ENCODE measurements around the gene YARS1.
"Not testable (repeated sequence)": the region's sequence is repeated elsewhere in the genome, so short reads cannot be mapped to it uniquely, and the experiment has no call there.

The YARS1 gene

DNA sequence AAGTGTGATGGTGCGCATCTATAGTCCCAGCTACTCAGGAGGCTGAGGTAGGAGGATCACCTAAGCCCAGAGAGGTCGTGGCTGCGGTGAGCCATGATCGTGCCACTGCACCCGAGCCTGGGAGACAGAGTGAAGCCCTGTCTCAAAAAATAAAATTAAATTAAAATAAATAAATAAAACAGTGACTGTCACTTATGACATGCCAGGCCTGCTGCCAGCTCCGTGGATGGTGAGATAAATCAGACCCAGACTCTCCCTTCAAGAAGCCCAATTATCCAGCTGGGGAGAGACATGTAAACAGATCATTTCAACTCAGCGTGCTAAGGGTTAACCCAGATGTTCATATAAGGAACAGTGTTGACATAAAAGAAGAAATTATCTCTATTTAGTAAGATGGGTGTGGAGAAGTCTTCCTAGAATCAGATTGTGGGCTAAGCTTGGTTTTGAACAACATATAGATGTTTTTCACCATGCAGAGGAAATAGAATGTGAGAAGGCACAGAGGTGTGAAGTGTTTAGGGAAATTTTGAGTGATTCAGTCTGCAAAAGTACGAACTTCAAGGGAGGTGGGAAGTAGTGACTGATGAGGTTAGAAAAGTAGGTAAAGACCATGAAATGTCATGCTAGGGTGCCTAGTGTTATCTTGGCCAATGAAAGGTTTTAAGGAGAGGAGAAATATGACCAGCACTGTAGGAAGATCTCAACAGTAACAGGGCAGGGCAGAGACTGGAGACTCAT lies 18.3 kb downstream of the YARS1 start:
- H3K27me3 ChIP-seq (ENCODE audit: control insufficient read depth in 2 of 2, insufficient read depth in 2 of 2, low read length in 2 of 2), result no peaks in the 10 kb centered on the region
- H3K36me3 ChIP-seq (ENCODE audit: control insufficient read depth in 2 of 2, insufficient read depth in 2 of 2, low read length in 2 of 2), result peaks cover 20 to 24% of the 10 kb centered on the region in 2 donors
- H3K9ac ChIP-seq (ENCODE audit: low read depth in 1 of 2, low read length in 2 of 2), result no peak overlapping the region
- H3K9me3 ChIP-seq (ENCODE audit: control insufficient read depth in 2 of 2, low read length in 2 of 2), result no peaks in the 10 kb centered on the region
- H3K4me3 ChIP-seq (ENCODE audit: low read length in 2 of 2), result no peak overlapping the region
- H3K27ac ChIP-seq (ENCODE audit: low read depth in 2 of 2, low read length in 2 of 2), result no peak overlapping the region
- no peaks in the 10 kb centered on the region for H3K4me1 ChIP-seq (ENCODE audit: control insufficient read depth in 2 of 2, insufficient read depth in 2 of 2, low read length in 2 of 2)

DNA sequence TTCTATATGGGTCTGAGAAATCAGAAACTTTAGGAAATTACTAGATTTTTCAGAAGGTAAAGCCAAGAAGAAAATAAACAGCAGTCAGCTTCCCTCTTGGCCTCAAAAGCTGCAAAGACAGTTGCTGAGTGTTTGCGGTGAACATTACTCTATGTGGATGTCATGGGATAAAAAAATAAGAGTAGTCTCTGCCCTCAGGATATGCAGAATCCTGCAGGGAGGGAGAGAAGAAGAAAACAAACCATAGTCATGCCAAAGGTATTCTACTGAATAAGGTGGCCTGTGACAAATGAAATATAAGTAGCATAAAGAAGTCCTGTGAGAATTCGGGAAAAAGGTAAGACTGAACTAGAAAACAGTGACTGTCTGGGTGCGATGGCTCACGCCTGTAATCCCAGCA lies 19.0 kb downstream of the YARS1 start:
- Histone ChIP-seq H3K9me3 (ENCODE audit: control insufficient read depth in 2 of 2, low read length in 2 of 2) (no peaks in the 10 kb centered on the region), H3K27me3 (ENCODE audit: control insufficient read depth in 2 of 2, insufficient read depth in 2 of 2, low read length in 2 of 2) (no peaks in the 10 kb centered on the region), H3K36me3 (ENCODE audit: control insufficient read depth in 2 of 2, insufficient read depth in 2 of 2, low read length in 2 of 2) (peaks cover 21 to 24% of the 10 kb centered on the region in 2 donors), H3K9ac (ENCODE audit: low read depth in 1 of 2, low read length in 2 of 2) (no peak overlapping the region), H3K4me1 (ENCODE audit: control insufficient read depth in 2 of 2, insufficient read depth in 2 of 2, low read length in 2 of 2) (no peaks in the 10 kb centered on the region), H3K4me3 (ENCODE audit: low read length in 2 of 2) (no peak overlapping the region), H3K27ac (ENCODE audit: low read depth in 2 of 2, low read length in 2 of 2) (no peak overlapping the region)

DNA sequence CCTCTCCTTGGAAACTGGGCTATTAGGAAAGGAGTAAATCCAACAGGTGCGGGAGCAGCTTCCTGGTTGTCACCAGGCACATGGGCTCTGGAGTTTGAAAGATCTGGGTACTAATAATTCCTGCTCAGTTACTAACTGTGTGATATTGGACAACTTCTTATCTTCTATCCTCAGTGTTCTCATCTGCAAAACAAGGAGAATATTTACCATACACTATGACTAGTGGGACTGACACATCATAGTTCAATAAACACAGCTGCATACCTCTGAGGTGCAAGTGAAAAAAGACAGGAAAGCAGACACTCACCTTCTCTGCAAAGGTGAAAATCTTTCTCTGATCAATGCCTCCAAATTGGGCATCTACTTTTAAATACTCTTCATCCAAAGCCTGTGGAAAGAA lies 19.7 kb downstream of the YARS1 start:
- Histone ChIP-seq H3K4me1 (ENCODE audit: control insufficient read depth in 2 of 2, insufficient read depth in 2 of 2, low read length in 2 of 2) (no peaks in the 10 kb centered on the region), H3K27ac (ENCODE audit: low read depth in 2 of 2, low read length in 2 of 2) (no peak overlapping the region), H3K36me3 (ENCODE audit: control insufficient read depth in 2 of 2, insufficient read depth in 2 of 2, low read length in 2 of 2) (peaks cover 21 to 23% of the 10 kb centered on the region in 2 donors), H3K4me3 (ENCODE audit: low read length in 2 of 2) (no peak overlapping the region), H3K27me3 (ENCODE audit: control insufficient read depth in 2 of 2, insufficient read depth in 2 of 2, low read length in 2 of 2) (no peaks in the 10 kb centered on the region), H3K9ac (ENCODE audit: low read depth in 1 of 2, low read length in 2 of 2) (no peak overlapping the region), H3K9me3 (ENCODE audit: control insufficient read depth in 2 of 2, low read length in 2 of 2) (no peaks in the 10 kb centered on the region)

DNA sequence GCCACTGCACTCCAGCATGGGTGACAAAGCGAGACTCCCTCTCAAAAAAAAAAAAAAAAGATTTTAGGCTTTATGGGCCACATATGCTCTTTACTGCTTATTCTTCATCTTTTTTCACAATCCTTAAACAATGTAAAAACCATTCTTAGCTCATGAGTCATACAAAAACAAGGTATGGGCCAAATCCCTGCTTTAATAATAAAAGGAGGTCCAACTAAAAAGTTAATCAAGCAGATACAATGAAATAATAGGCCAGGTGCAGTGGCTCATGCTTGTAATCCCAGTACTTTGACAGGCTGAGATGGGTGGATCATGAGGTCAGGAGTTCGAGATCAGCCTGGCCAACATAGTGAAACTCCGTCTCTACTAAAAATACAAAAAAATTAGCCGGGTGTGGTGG lies 21.4 kb downstream of the YARS1 start:
- not testable (repeated sequence) for H3K9me3 ChIP-seq (ENCODE audit: control insufficient read depth in 2 of 2, low read length in 2 of 2); H3K27ac ChIP-seq (ENCODE audit: low read depth in 2 of 2, low read length in 2 of 2); H3K4me3 ChIP-seq (ENCODE audit: low read length in 2 of 2); H3K9ac ChIP-seq (ENCODE audit: low read depth in 1 of 2, low read length in 2 of 2); H3K27me3 ChIP-seq (ENCODE audit: control insufficient read depth in 2 of 2, insufficient read depth in 2 of 2, low read length in 2 of 2); H3K4me1 ChIP-seq (ENCODE audit: control insufficient read depth in 2 of 2, insufficient read depth in 2 of 2, low read length in 2 of 2)
- H3K36me3 ChIP-seq (ENCODE audit: control insufficient read depth in 2 of 2, insufficient read depth in 2 of 2, low read length in 2 of 2), result peaks cover 23 to 31% of the 10 kb centered on the region in 2 donors

DNA sequence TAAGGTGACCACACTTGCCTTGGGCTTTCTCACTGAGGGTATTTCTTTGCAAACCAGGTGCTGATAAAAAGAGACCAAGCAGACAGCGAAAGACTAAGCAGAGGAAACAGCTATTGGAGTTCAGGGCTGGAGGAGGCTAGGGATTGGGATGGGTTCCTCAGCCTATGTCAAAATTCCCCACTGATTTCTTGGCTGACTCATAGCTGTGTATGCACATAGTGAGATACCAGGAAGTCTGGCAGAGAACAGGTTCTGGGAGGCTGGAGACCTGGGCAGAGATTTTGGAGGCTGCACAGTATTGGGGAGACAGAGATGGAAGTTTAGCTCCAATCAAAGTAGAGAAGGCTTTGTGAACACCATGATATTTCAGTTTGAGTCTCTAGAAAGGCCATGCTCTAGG lies 25.3 kb downstream of the YARS1 start:
- H3K36me3 ChIP-seq (ENCODE audit: control insufficient read depth in 2 of 2, insufficient read depth in 2 of 2, low read length in 2 of 2), result peaks cover 13 to 21% of the 10 kb centered on the region in 2 donors

DNA sequence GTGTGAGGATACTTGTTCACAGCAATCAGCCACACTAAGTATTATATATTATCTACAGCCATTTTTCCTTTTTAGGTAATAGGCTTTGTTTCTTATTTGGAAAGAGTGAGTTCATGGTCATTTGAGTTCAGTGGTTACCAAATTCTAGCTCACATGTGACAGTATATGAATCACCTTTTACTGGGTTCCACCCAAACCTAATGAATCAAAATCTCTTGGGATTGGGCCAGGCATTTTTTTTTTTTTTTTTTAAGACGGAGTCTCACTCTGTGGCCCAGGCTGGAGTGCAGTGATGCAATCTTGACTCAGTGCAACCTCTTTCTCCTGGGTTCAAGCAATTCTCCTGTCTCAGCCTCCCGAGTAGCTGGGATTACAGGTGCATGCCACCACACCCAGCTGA lies 27.8 kb downstream of the YARS1 start:
- not testable (repeated sequence) for H3K9me3 ChIP-seq (ENCODE audit: control insufficient read depth in 2 of 2, low read length in 2 of 2); H3K27me3 ChIP-seq (ENCODE audit: control insufficient read depth in 2 of 2, insufficient read depth in 2 of 2, low read length in 2 of 2); H3K4me3 ChIP-seq (ENCODE audit: low read length in 2 of 2); H3K9ac ChIP-seq (ENCODE audit: low read depth in 1 of 2, low read length in 2 of 2); H3K27ac ChIP-seq (ENCODE audit: low read depth in 2 of 2, low read length in 2 of 2); H3K4me1 ChIP-seq (ENCODE audit: control insufficient read depth in 2 of 2, insufficient read depth in 2 of 2, low read length in 2 of 2)
- H3K36me3 ChIP-seq (ENCODE audit: control insufficient read depth in 2 of 2, insufficient read depth in 2 of 2, low read length in 2 of 2), result peaks cover 23 to 34% of the 10 kb centered on the region in 2 donors

More for the DNA sequence above, 25.3 kb downstream of the YARS1 start:
- Histone ChIP-seq H3K4me3 (ENCODE audit: low read length in 2 of 2) (no peak overlapping the region), H3K9ac (ENCODE audit: low read depth in 1 of 2, low read length in 2 of 2) (no peak overlapping the region), H3K4me1 (ENCODE audit: control insufficient read depth in 2 of 2, insufficient read depth in 2 of 2, low read length in 2 of 2) (no peaks in the 10 kb centered on the region), H3K27ac (ENCODE audit: low read depth in 2 of 2, low read length in 2 of 2) (no peak overlapping the region), H3K27me3 (ENCODE audit: control insufficient read depth in 2 of 2, insufficient read depth in 2 of 2, low read length in 2 of 2) (no peaks in the 10 kb centered on the region), H3K9me3 (ENCODE audit: control insufficient read depth in 2 of 2, low read length in 2 of 2) (no peaks in the 10 kb centered on the region)

DNA sequence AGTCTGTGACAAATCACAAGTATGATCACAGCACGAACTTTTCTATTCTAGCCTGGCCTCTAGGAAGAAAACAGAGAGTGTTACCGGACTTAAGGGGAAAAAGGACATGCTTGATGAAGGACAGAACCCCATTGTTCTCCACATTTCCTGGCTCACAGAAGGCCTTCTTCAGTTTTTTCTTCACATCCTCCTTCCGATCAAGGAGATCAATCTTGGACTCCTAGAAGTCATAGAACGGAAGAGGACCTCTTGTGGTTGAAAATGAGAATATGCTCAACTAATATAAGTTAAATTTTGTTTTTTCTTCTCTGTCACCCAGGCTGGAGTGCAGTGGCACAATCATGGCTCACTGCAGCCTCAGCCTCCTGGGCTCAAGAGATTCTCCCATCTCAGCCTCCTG lies 30.3 kb downstream of the YARS1 start:
- Histone ChIP-seq H3K9ac (ENCODE audit: low read depth in 1 of 2, low read length in 2 of 2) (no peak overlapping the region), H3K27me3 (ENCODE audit: control insufficient read depth in 2 of 2, insufficient read depth in 2 of 2, low read length in 2 of 2) (no peaks in the 10 kb centered on the region), H3K27ac (ENCODE audit: low read depth in 2 of 2, low read length in 2 of 2) (no peak overlapping the region), H3K4me1 (ENCODE audit: control insufficient read depth in 2 of 2, insufficient read depth in 2 of 2, low read length in 2 of 2) (no peaks in the 10 kb centered on the region), H3K36me3 (ENCODE audit: control insufficient read depth in 2 of 2, insufficient read depth in 2 of 2, low read length in 2 of 2) (peaks cover 35 to 42% of the 10 kb centered on the region in 2 donors), H3K4me3 (ENCODE audit: low read length in 2 of 2) (no peak overlapping the region), H3K9me3 (ENCODE audit: control insufficient read depth in 2 of 2, low read length in 2 of 2) (no peaks in the 10 kb centered on the region)

DNA sequence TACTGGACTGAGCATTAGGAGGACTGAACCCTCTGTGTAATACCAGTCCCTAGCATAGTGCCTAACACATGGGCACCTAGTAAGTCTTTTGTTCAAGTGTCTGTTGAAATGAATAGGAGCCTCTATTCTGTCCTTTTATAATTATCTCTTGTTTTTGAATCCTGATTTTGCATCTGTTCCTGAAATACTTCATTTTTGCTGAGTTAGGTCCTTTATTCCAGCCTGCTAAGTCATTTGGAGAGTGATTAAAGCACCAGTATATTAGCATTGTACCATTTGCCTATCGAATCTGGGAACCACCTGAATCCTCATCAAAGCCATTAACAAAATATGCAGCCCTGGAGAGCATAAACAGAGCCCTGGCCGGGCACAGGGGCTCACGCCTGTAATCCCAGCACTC lies 32.3 kb downstream of the YARS1 start:
- no peaks in the 10 kb centered on the region for H3K27me3 ChIP-seq (ENCODE audit: control insufficient read depth in 2 of 2, insufficient read depth in 2 of 2, low read length in 2 of 2)
- no peak overlapping the region for H3K27ac ChIP-seq (ENCODE audit: low read depth in 2 of 2, low read length in 2 of 2)
- no peak overlapping the region for H3K9ac ChIP-seq (ENCODE audit: low read depth in 1 of 2, low read length in 2 of 2)
- peaks cover 46 to 51% of the 10 kb centered on the region in 2 donors for H3K36me3 ChIP-seq (ENCODE audit: control insufficient read depth in 2 of 2, insufficient read depth in 2 of 2, low read length in 2 of 2)
- no peaks in the 10 kb centered on the region for H3K9me3 ChIP-seq (ENCODE audit: control insufficient read depth in 2 of 2, low read length in 2 of 2)
- no peaks in the 10 kb centered on the region for H3K4me1 ChIP-seq (ENCODE audit: control insufficient read depth in 2 of 2, insufficient read depth in 2 of 2, low read length in 2 of 2)
- no peak overlapping the region for H3K4me3 ChIP-seq (ENCODE audit: low read length in 2 of 2)

DNA sequence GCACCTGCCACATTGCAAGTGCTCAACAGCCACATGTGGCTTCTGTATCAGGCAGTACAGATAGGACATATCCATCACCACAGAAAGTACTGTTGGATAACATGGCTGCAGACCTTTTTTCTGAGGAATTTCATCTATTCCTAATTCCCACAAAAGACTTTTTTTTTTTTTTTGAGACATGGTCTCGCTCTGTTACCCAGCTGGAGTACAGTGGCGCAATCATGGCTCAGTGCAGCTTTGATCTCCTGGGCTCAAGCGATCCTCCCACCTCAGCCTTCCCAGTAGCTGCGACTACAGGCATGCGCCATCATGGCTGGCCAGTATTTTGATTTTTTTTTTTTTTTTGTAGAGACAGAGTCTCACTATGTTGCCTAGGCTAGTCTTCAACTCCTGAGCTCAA lies 33.3 kb downstream of the YARS1 start:
- Histone ChIP-seq H3K4me3 (ENCODE audit: low read length in 2 of 2) (no peak overlapping the region), H3K9ac (ENCODE audit: low read depth in 1 of 2, low read length in 2 of 2) (no peak overlapping the region), H3K36me3 (ENCODE audit: control insufficient read depth in 2 of 2, insufficient read depth in 2 of 2, low read length in 2 of 2) (peaks cover 55 to 61% of the 10 kb centered on the region in 2 donors), H3K27ac (ENCODE audit: low read depth in 2 of 2, low read length in 2 of 2) (no peak overlapping the region), H3K27me3 (ENCODE audit: control insufficient read depth in 2 of 2, insufficient read depth in 2 of 2, low read length in 2 of 2) (no peaks in the 10 kb centered on the region), H3K4me1 (ENCODE audit: control insufficient read depth in 2 of 2, insufficient read depth in 2 of 2, low read length in 2 of 2) (no peaks in the 10 kb centered on the region), H3K9me3 (ENCODE audit: control insufficient read depth in 2 of 2, low read length in 2 of 2) (no peaks in the 10 kb centered on the region)

DNA sequence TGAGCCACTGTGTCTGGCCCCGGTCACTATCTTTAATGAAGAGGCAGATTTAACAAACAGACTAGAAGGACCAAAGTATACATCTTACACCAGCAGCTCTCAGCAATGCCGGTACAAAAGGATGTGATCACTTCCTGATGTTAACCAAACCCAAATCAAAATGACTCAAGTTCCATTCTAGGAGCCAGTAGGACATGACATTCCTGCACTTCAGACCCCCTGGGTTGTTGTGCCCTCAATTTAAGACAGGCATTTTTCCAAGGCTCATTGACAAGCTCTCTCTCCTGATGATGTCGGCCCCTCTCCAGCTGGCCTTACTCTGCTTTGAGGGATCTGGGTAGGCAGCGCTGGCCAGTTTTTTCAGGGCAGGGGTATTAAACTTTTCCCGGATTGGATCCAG lies 35.1 kb downstream of the YARS1 start:
- H3K27ac ChIP-seq (ENCODE audit: low read depth in 2 of 2, low read length in 2 of 2), result no peak overlapping the region
- H3K4me1 ChIP-seq (ENCODE audit: control insufficient read depth in 2 of 2, insufficient read depth in 2 of 2, low read length in 2 of 2), result no peaks in the 10 kb centered on the region
- H3K9ac ChIP-seq (ENCODE audit: low read depth in 1 of 2, low read length in 2 of 2), result no peak overlapping the region
- no peaks in the 10 kb centered on the region for H3K27me3 ChIP-seq (ENCODE audit: control insufficient read depth in 2 of 2, insufficient read depth in 2 of 2, low read length in 2 of 2)
- H3K4me3 ChIP-seq (ENCODE audit: low read length in 2 of 2), result no peak overlapping the region
- peaks cover 56 to 61% of the 10 kb centered on the region in 2 donors for H3K36me3 ChIP-seq (ENCODE audit: control insufficient read depth in 2 of 2, insufficient read depth in 2 of 2, low read length in 2 of 2)
- no peaks in the 10 kb centered on the region for H3K9me3 ChIP-seq (ENCODE audit: control insufficient read depth in 2 of 2, low read length in 2 of 2)
